HG02610 (cell line): ENCODE measurements around the gene FRG2B.
"Not testable (repeated sequence)": the region's sequence is repeated elsewhere in the genome, so short reads cannot be mapped to it uniquely, and the experiment has no call there.

Experiments
- ATAC-seq: cut with Tn5 transposase; IDR thresholded peaks from one replicate; pipeline ENCODE4 v1.9.1; 2021; ENCODE audit warnings: mild to moderate bottlenecking, moderate library complexity; ENCODE audit not compliant: unreplicated experiment

Gene FRG2B

GRCh38 chr10:133626695-133627094, at the start of gene FRG2B:
TSS of gene FRG2B (minus strand) at chr10:133626795. CDS start at chr10:133626742, 53 bp downstream.
- not testable (repeated sequence) for ATAC-seq

GRCh38 chr10:133667446-133667845, 40.9 kb upstream of the FRG2B start:
- ATAC-seq: not testable (repeated sequence)

- not testable (repeated sequence) for ATAC-seq
Observed at GRCh38 chr10:133663544-133664160, 37.1 kb upstream of the FRG2B start.

- not testable (repeated sequence) for ATAC-seq
Observed at GRCh38 chr10:133661122-133661521, 34.5 kb upstream of the FRG2B start.

GRCh38 chr10:133660516-133660915, 33.9 kb upstream of the FRG2B start:
- ATAC-seq: not testable (repeated sequence)

- ATAC-seq: not testable (repeated sequence)
Observed at GRCh38 chr10:133657276-133657675, 30.7 kb upstream of the FRG2B start.

- ATAC-seq: not testable (repeated sequence)
Observed at GRCh38 chr10:133648872-133649455, 22.4 kb upstream of the FRG2B start.

GRCh38 chr10:133647075-133647748, 20.6 kb upstream of the FRG2B start:
- ATAC-seq: peak; percentile 72

GRCh38 chr10:133637846-133638235, 11.2 kb upstream of the FRG2B start:
- ATAC-seq: not testable (repeated sequence)

GRCh38 chr10:133637202-133637845, 10.7 kb upstream of the FRG2B start:
- not testable (repeated sequence) for ATAC-seq

GRCh38 chr10:133630723-133631249, 4.2 kb upstream of the FRG2B start:
- ATAC-seq: not testable (repeated sequence)

GRCh38 chr10:133622544-133622943, 4.1 kb downstream of the FRG2B start:
- ATAC-seq: peak; percentile 45

GRCh38 chr10:133618851-133619250, 7.7 kb downstream of the FRG2B start:
- ATAC-seq: no peak

GRCh38 chr10:133617196-133617595, 9.4 kb downstream of the FRG2B start:
- ATAC-seq: no peak

GRCh38 chr10:133616371-133617130, 10.0 kb downstream of the FRG2B start:
- no peak for ATAC-seq

GRCh38 chr10:133614830-133615580, 11.6 kb downstream of the FRG2B start:
- ATAC-seq: no peak

GRCh38 chr10:133613699-133614098, 12.9 kb downstream of the FRG2B start:
- no peak for ATAC-seq

GRCh38 chr10:133611079-133611478, 15.5 kb downstream of the FRG2B start:
- no peak for ATAC-seq

GRCh38 chr10:133608855-133609254, 17.7 kb downstream of the FRG2B start:
- ATAC-seq: no peak

GRCh38 chr10:133603434-133603833, 23.2 kb downstream of the FRG2B start:
- not testable (repeated sequence) for ATAC-seq
